Kidney tubule cell (primary cell): Measurements from ENCODE around the gene CTNNA2.

Experiments used
- DNase-seq: peaks from one replicate; pipeline ENCODE4 v3.0.0-alpha.2; 2018; ENCODE audit warnings: low spot score

Gene CTNNA2

GRCh38 chr2:80281049-80281448 is 768.2 kb downstream of the CTNNA2 start:
- DNase-seq = no peak

- DNase-seq = no peak
Measured at GRCh38 chr2:80288576-80288975, 775.7 kb downstream of the CTNNA2 start.

DNA sequence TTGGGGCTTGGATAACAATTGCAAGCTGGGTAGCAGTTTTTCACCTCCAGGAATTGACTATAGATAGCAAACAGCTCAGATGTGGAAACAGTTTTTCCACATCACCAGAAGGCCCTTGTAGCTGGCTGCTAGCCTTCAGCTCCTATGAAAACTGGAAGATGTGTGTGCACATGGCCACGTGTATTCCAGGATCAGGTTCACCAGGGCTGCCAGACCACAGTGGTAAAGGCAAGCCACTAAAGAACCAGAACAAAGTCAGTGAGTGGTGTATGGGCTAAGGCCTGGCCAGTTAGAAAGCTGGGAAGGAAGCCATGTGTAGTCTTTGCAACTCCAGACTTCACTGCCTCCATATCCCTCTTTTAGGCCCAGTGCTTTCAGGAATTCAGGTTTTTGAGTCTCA is 778.8 kb downstream of the CTNNA2 start:
- no peak for DNase-seq

- DNase-seq = no peak
Measured at GRCh38 chr2:80292474-80292873, 779.6 kb downstream of the CTNNA2 start.

DNA sequence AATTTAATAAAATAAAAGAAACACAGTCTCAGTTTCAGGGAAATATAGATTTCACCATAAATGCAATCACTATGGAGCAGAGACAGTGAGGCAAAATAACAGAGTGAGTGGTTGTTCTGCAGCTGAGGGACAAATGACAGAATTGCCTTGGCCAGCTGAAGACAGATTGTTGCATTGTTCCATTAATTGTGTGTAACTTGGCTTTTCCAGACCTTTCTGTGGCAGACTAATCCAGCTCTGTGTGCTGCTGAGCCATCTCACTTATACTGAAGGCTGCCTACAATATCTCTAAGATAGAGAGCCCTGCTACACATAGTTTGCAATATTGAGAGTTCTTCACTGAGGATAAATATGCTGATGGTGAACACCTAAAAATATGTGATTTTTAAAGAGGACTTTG is 780.2 kb downstream of the CTNNA2 start:
- no peak for DNase-seq

- no peak for DNase-seq
Measured at GRCh38 chr2:80298954-80299353, 786.1 kb downstream of the CTNNA2 start.

DNA sequence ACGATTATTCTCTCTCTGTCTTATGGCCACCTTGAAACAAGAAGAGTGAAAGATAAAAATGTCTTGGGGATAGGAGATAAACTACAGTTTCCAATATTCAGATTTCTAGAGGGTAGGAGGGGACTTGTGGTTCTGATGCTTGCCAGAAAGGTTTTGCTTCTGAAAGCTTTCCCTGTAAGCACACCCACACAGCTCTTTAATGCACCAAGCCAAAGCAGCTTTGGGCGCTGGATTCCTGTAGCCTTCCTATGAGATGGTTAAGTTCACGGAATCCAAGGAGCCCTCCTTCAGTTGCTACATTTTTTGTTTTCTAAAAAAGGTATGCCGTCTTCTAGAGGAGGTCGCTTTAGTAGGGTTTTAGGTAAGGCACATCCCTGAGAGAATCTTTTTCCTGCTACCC is 786.8 kb downstream of the CTNNA2 start:
- DNase-seq = no peak

- DNase-seq = no peak
Measured at GRCh38 chr2:80300346-80300745, 787.5 kb downstream of the CTNNA2 start.

GRCh38 chr2:80300954-80301353 is 788.1 kb downstream of the CTNNA2 start:
- no peak for DNase-seq

- DNase-seq = no peak
Measured at GRCh38 chr2:80302001-80302313, 789.1 kb downstream of the CTNNA2 start.

DNA sequence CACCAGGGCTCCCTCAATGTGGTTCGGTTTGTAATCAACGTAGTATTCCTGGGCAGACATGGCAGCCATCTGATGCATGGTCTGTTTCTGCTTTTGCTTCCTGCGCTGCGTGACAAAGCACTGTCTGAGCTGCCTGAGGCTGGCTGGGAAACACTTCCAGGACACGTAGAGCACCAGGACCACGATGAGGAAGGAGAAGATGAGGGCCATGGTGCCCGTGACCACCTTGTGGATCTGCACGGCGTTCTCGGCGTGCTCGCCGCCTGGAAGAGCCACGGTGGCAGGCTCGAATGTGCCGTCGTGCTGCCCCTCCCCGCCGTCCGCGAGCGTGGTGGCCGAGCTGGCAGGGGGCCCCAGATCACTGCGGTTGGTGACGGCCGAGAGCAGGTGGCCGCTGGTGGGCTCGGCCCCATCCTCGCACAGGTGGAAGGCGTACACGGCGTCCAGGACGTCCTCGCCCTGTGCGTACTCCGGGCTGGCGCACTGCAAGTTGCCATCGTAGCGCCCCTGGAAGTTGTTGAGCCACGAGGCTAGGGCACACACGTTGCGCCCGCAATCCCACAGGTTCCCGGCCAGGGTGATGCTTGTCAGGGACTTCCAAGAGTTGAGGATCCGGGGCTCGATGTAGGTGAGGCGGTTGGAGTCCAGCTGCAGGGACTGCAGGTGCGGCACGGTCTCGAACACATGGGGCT is 789.6 kb downstream of the CTNNA2 start:
- no peak for DNase-seq

- DNase-seq = peak; percentile 17
Measured at GRCh38 chr2:80303006-80303908, 790.4 kb downstream of the CTNNA2 start.

DNA sequence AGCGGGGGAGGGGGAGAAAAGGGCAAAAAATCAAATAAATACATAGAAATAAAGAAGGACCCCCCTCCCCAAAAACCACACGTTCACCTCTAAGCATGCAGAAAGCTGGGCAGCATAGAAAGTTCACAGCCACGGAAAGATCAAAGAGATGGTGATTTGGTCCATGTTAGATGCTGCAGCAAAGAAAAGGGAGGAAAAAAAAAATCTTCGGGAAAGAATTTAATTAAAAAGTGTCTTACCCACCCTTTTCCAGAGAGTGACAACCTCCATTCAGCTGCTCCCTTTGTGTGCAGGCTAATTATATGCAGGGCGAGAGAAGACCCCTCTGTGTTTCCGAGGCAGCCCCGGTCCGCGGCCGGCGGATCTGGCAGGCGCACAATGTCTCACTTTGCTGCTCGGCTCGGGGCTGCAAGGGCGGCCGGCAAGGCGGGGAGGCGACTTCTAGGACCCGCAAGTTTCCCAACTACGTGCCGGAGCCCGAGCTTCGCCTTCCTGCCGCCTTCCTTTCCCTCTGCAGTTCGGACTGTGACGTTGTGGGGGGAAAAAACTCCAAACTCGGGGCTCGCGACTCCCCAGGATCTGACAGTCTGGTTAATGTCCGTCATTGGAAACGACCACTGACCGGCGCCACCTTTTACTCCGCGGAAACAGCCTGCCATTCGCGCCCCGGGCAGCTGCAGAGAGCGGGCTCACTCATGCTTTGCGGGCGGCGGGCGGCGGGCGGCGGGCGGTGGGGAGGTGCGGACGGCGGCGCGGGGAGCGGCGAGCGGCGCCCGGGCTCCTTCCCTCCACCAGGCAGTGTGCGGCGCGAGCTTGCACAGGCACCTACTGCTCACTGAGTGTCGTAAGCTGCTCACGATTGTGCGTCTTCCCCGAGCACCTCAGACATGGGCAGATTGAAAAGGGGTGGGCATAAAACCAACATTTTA is 791.3 kb downstream of the CTNNA2 start, which contains the start of gene LRRTM1:
Gene LRRTM1 (minus strand): TSS at position 844 of the 929 bp plus-strand sequence. CDS start 933 bp downstream, outside the sequence.
- DNase-seq = no peak

GRCh38 chr2:80311304-80311703 is 798.5 kb downstream of the CTNNA2 start:
- peak; percentile 72 for DNase-seq

- peak; percentile 60 for DNase-seq
Measured at GRCh38 chr2:80312282-80312839, 799.5 kb downstream of the CTNNA2 start.

DNA sequence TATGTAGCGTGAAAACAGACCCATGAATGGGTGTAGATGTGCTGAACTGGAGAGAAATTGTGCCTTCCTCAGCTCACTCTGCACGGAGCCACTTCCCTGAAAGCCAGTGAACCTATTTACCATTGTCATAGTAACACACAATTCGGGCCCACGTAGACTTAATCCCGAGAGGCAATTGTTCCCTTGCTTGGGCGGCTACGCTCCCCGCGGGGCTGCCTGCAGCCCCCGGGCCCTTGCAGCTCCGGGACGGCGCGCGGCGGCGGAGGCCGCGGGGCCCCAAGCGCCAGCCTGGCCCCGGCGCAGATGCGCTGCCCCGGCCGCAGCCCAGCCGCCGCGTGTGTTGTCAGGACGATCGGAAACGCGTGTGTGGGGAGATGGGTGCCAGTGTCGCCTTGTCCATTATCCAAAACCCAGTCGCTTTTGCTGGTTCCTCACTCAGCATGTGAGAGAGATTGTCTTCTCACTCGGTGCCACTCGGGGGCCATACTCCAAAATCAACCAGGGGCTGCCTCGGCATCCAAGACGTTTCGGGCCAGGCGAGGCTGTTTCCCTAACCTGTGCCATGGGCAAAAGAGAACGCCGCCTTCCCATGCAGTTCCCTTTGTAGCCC is 809.6 kb downstream of the CTNNA2 start:
- DNase-seq = no peak

DNA sequence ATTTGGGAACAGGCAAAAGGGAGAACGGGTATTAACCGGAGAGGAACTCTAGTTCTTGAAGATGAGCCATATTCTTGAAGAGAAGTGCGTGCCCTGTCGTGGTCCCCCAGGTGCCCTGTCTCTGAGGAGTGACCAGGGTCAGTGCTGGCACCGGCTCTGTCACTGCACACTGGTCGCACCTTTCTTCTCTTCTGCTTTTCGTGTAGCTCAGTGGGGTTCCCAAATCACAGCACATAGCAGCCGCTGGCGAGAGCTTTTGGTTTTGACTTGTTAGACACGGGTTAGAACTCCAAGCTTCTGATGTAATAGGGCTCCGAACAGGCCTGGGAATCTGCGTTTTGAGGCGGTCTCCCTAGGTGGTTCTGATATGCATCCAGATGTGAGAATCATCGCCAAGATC is 810.1 kb downstream of the CTNNA2 start:
- DNase-seq = no peak

- DNase-seq = no peak
Measured at GRCh38 chr2:80323610-80324009, 810.8 kb downstream of the CTNNA2 start.

GRCh38 chr2:80324525-80324924 is 811.7 kb downstream of the CTNNA2 start:
- no peak for DNase-seq

DNA sequence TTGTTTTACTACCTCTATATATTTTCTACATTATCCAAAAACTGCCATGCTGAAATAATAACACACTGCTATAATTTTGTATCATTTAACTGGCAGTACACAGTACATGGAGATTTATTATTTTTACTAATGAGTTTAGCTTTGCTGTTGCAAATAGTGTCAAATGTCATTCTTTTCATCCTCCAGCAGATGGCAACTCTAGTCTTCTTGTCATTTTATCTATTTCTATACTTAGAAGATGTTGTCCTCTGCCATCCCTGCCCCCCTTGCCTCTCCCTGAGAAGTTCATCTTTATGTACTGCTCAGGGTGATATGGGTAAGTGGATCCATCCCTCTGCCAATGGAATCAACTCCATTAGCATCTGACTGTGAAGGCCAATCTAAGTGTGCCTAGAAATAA is 813.4 kb downstream of the CTNNA2 start:
- DNase-seq = peak; percentile 56

DNA sequence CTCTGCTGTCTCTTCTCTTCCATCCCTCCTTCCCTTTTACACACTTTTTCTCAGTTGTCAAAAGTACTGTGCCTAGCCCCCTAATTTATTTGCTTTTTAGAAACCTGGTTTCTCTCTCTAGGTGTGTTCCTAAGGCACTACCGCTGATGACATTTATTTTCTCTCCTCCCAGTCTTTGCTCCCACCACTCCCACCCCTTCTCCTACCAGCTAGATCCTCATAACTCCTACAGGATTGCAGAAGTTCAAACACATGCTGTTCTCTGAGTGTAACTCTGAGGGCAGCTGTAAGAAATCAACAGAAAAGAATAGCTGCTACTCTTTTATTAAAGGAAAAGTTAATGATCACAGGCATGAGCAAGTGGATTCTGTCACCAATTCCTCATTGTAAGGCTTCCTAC is 814.0 kb downstream of the CTNNA2 start:
- no peak for DNase-seq

GRCh38 chr2:80328159-80328571 is 815.3 kb downstream of the CTNNA2 start:
- DNase-seq = no peak
